Rectal smooth muscle tissue (tissue), 1 donor: ENCODE data around the gene NR4A1.

Experiments
- H3K27ac ChIP-seq: one replicate; pipeline ENCODE4 v1.7.0; 2013; ENCODE audit warnings: low read depth, low read length, inconsistent platforms
- H3K27me3 ChIP-seq: one replicate; pipeline ENCODE4 v1.7.0; 2013; ENCODE audit warnings: low read length; ENCODE audit not compliant: control insufficient read depth, insufficient read depth
- H3K36me3 ChIP-seq: one replicate; pipeline ENCODE4 v1.7.0; 2013; ENCODE audit warnings: low read length; ENCODE audit not compliant: control insufficient read depth, insufficient read depth
- H3K4me1 ChIP-seq: one replicate; pipeline ENCODE4 v1.7.0; 2013; ENCODE audit warnings: low read length; ENCODE audit not compliant: control insufficient read depth, insufficient read depth
- H3K4me3 ChIP-seq: one replicate; pipeline ENCODE4 v1.7.0; 2013; ENCODE audit warnings: low read length
- H3K9ac ChIP-seq: one replicate; pipeline ENCODE4 v1.7.0; 2013; ENCODE audit warnings: low read length

Gene NR4A1

DNA sequence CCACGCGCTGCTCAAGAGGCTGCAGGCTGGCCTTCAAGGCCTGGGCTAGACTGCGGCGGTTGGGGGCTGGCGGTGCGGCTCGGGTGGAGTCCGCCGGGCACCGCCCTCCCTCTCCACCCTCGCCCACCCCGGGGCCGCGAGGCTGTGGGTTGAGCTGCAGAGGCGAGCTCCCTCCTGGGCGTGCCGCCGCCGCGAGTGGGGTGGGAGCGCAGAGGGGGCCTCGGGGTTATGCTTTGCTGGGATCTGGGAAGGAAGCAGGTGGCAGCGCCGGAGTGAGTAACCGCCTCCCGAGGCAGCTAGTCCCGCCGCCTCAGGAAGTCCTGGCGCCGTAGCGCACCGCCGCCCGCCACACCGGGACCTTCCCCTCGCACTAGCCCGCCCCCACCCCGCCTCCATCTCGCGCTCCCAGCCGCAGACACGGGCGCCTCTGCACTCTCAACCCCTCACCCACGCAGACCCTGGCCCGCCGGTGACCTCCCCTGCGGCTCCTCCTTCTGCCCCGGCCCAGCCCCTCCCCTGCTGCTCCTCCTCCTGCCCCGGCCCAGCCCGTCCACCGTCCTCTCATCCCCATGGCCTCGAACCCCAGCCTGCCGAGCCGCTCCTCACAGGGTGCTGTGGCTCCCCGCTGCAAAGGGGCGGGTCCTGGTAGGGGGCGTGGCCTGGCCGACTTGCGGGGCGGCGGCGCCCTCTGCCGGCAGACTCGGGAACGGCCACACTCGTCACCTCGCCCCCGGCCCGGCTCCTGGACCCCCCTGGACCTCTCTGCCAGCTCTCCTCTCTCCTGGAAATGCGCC, 27.9 kb upstream of the NR4A1 start:
- Histone ChIP-seq H3K4me3 (peak overlapping the region; percentile 61), H3K36me3 (no peaks in the 10 kb centered on the region), H3K27ac (no peak overlapping the region), H3K9ac (no peak overlapping the region), H3K27me3 (no peaks in the 10 kb centered on the region), H3K4me1 (peaks cover 15% of the 10 kb centered on the region)

DNA sequence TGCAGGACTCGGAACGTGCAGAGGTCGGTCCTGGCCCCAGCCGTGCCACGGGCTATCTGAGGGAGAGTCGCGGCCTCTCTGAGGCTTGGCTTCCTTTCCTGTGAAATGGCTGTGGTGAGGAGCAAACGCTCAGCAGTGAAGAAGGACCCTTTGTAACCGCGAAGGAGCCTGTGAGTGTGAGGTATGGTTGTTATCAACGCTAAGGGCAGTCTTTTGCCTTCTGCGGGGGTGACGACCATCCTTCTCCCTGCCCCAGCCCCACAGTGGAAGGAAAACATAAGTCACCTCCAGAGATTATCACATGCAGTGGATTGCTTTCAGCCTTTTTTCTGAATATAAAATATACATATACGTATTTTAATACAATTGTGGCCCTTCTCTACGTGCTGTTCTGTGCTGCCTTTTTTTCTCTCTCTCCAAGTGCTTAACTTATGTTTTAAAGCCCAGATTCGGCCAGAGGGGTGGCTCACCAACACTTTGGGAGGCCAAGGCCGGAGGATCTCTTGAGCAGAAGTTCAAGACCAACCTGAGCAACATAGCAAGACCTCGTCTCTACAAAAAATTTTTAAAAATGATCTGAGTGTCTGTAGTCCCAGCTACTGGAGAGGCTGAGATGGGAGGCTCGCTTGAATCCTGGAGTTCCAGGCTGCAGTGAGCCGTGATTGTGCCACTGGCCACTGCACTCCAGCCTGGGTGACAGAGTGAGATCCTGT, 27.1 kb upstream of the NR4A1 start:
- no peaks in the 10 kb centered on the region for H3K27me3 ChIP-seq
- peaks cover 15% of the 10 kb centered on the region for H3K4me1 ChIP-seq
- no peak overlapping the region for H3K27ac ChIP-seq
- H3K36me3 ChIP-seq: no peaks in the 10 kb centered on the region
- H3K9ac ChIP-seq: no peak overlapping the region
- H3K4me3 ChIP-seq: peak overlapping the region; percentile 61

DNA sequence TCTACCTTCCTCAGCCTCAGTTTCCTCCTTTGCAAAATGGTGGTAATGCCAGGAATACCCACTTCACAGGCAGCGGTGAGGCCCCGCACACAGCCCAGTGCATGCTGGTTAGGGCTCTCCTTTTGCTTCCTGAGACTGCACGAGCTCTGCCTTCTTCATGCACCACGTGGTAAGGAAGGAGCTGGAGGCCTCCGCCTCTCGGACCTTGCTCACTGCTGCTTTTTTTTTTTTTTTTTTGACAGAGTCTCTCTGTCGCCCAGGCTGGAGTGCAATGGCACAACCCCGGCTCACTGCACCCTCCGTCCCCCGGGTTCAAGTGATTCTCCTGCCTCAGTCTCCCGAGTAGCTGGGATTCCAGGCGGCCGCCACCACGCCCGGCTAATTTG, 26.4 kb upstream of the NR4A1 start:
- Histone ChIP-seq H3K27me3 (no peaks in the 10 kb centered on the region), H3K4me1 (peaks cover 15% of the 10 kb centered on the region), H3K36me3 (no peaks in the 10 kb centered on the region), H3K9ac (no peak overlapping the region), H3K27ac (peak overlapping the region; percentile 82), H3K4me3 (peak overlapping the region; percentile 64)

GRCh38 chr12:52026263-52026662, 25.0 kb upstream of the NR4A1 start:
- no peaks in the 10 kb centered on the region for H3K36me3 ChIP-seq
- no peak overlapping the region for H3K9ac ChIP-seq
- peak overlapping the region; percentile 82 for H3K27ac ChIP-seq
- H3K4me1 ChIP-seq: peaks cover 15% of the 10 kb centered on the region
- no peaks in the 10 kb centered on the region for H3K27me3 ChIP-seq
- H3K4me3 ChIP-seq: peak overlapping the region; percentile 29

GRCh38 chr12:52027085-52027843, 24.0 kb upstream of the NR4A1 start:
- Histone ChIP-seq H3K27me3 (no peaks in the 10 kb centered on the region), H3K36me3 (no peaks in the 10 kb centered on the region), H3K9ac (no peak overlapping the region), H3K4me3 (no peak overlapping the region), H3K27ac (peak overlapping the region; percentile 82), H3K4me1 (peaks cover 19% of the 10 kb centered on the region)

DNA sequence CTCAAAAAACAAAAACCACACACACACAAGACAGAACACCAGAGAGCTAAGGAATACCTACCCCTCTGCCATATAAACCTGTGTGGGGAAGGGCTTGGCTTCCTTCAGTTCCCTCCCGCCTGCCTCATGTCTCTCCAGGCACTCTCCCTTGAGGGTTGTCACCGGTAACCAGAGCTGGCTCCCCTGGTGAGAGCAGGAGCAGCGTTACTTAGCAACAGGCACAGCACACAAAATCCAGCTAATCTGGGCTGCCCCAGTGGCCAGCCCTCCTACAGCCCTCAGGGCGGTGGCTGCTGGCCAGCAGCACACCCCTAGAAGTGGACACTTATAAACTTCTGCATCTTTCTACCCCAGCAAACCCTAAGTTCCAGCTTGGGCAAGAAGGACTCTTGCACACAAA, 21.6 kb upstream of the NR4A1 start:
- no peak overlapping the region for H3K27ac ChIP-seq
- no peaks in the 10 kb centered on the region for H3K36me3 ChIP-seq
- no peak overlapping the region for H3K4me3 ChIP-seq
- no peaks in the 10 kb centered on the region for H3K27me3 ChIP-seq
- H3K9ac ChIP-seq: no peak overlapping the region
- H3K4me1 ChIP-seq: peaks cover 23% of the 10 kb centered on the region

DNA sequence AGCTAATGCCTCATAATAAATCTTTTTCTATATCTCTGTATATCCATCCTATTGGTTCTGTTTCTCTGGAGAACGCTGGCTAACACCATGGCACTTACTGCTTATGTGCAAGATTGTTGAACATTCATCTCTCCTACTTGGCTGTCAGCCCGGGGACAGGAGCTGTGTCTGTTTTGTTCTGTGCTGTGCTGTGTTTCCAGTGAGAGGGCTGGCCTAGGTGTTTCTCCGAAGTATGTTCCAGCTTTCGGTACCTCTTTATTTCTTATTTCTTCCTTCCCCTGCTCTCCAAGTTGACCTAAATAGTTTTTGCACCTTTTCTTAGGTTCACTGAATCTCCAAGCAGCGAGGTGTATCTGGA, 18.8 kb upstream of the NR4A1 start:
- H3K9ac ChIP-seq: no peak overlapping the region
- H3K36me3 ChIP-seq: no peaks in the 10 kb centered on the region
- H3K27ac ChIP-seq: peak overlapping the region; percentile 98
- H3K27me3 ChIP-seq: no peaks in the 10 kb centered on the region
- peak overlapping the region; percentile 61 for H3K4me3 ChIP-seq
- H3K4me1 ChIP-seq: peaks cover 15% of the 10 kb centered on the region

- peak overlapping the region; percentile 98 for H3K27ac ChIP-seq
- H3K36me3 ChIP-seq: no peaks in the 10 kb centered on the region
- peaks cover 15% of the 10 kb centered on the region for H3K4me1 ChIP-seq
These were observed 18.3 kb upstream of the NR4A1 start for GRCh38 chr12:52032804-52033445.

GRCh38 chr12:52033446-52034140, 17.6 kb upstream of the NR4A1 start:
- no peaks in the 10 kb centered on the region for H3K36me3 ChIP-seq
- peak overlapping the region; percentile 25 for H3K4me3 ChIP-seq
- peaks cover 19% of the 10 kb centered on the region for H3K4me1 ChIP-seq
- H3K27me3 ChIP-seq: no peaks in the 10 kb centered on the region
- peak overlapping the region; percentile 88 for H3K27ac ChIP-seq
- peak overlapping the region; percentile 57 for H3K9ac ChIP-seq

More at GRCh38 chr12:52032804-52033445, 18.3 kb upstream of the NR4A1 start:
- Histone ChIP-seq H3K27me3 (no peaks in the 10 kb centered on the region), H3K4me3 (peak overlapping the region; percentile 61), H3K9ac (peak overlapping the region; percentile 57)

- Histone ChIP-seq H3K27ac (no peak overlapping the region), H3K4me1 (peaks cover 20% of the 10 kb centered on the region), H3K9ac (no peak overlapping the region)
These were observed 16.1 kb upstream of the NR4A1 start for GRCh38 chr12:52035190-52035589.

GRCh38 chr12:52035926-52036325, 15.3 kb upstream of the NR4A1 start:
- no peaks in the 10 kb centered on the region for H3K27me3 ChIP-seq
- H3K27ac ChIP-seq: peak overlapping the region; percentile 81
- H3K4me1 ChIP-seq: peaks cover 20% of the 10 kb centered on the region
- no peaks in the 10 kb centered on the region for H3K36me3 ChIP-seq
- H3K4me3 ChIP-seq: no peak overlapping the region
- no peak overlapping the region for H3K9ac ChIP-seq

More at GRCh38 chr12:52035190-52035589, 16.1 kb upstream of the NR4A1 start:
- Histone ChIP-seq H3K36me3 (no peaks in the 10 kb centered on the region), H3K4me3 (no peak overlapping the region), H3K27me3 (no peaks in the 10 kb centered on the region)
